AG04449 (cell line): ENCODE measurements around the gene ALDH1A3.

Experiments
- CTCF ChIA-PET: fragments of 350-600 bp; formaldehyde crosslinking; extraction: SDS; loops from one replicate; lab custom pipeline; 2021; ENCODE audit warnings: antibody characterized with exemption; lab: Yijun Ruan, JAX
- POLR2A ChIA-PET: fragments of 400-600, 350-600 bp; formaldehyde crosslinking; extraction: SDS; loops from one replicate; lab custom pipeline; 2020; ENCODE audit warnings: antibody characterized with exemption, inconsistent platforms; lab: Yijun Ruan, JAX
- DNase-seq: peaks from one replicate; pipeline ENCODE4 v3.0.0-alpha.2; 2010; ENCODE audit warnings: low read depth, low spot score
- H3K4me3 ChIP-seq: 2 replicates; pipeline ENCODE4 v1.5.1; 2011; ENCODE audit warnings: low read depth, mild to moderate bottlenecking, control low read depth, low read length
- TF ChIP-seq, protein P1 (sequence below): IDR thresholded peaks from one replicate; pipeline ENCODE4 v1.5.1; 2011; ENCODE audit warnings: mild to moderate bottlenecking, moderate library complexity, low read length, control low read depth, inconsistent platforms; ENCODE audit not compliant: insufficient read depth; ENCODE audit errors: missing control alignments

ALDH1A3 gene

DNA sequence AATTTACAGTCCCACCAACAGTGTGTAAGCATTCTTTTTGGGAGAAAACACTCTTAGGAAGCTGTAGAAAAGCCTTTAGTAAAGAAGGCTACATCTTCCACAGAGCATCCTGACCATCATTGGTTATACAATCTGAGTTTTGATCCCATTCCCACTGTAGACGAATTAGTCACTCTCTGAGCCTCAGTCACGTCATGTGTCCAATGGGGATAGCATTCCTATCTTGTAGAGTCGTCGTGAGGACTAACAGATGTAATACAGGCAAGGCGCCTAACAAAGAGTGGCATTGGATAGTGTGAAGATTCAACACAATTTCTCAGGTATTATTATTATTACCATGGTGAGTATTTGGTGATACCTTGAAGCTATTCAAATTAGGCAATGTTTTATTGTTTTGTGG lies 44.0 kb upstream of the ALDH1A3 start:
- TF ChIP-seq, protein P1, sequence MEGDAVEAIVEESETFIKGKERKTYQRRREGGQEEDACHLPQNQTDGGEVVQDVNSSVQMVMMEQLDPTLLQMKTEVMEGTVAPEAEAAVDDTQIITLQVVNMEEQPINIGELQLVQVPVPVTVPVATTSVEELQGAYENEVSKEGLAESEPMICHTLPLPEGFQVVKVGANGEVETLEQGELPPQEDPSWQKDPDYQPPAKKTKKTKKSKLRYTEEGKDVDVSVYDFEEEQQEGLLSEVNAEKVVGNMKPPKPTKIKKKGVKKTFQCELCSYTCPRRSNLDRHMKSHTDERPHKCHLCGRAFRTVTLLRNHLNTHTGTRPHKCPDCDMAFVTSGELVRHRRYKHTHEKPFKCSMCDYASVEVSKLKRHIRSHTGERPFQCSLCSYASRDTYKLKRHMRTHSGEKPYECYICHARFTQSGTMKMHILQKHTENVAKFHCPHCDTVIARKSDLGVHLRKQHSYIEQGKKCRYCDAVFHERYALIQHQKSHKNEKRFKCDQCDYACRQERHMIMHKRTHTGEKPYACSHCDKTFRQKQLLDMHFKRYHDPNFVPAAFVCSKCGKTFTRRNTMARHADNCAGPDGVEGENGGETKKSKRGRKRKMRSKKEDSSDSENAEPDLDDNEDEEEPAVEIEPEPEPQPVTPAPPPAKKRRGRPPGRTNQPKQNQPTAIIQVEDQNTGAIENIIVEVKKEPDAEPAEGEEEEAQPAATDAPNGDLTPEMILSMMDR, result no peak
- POLR2A ChIA-PET, result no interaction called here
- no peak overlapping the region for H3K4me3 ChIP-seq
- no peak for DNase-seq
- CTCF ChIA-PET, result no interaction called here

DNA sequence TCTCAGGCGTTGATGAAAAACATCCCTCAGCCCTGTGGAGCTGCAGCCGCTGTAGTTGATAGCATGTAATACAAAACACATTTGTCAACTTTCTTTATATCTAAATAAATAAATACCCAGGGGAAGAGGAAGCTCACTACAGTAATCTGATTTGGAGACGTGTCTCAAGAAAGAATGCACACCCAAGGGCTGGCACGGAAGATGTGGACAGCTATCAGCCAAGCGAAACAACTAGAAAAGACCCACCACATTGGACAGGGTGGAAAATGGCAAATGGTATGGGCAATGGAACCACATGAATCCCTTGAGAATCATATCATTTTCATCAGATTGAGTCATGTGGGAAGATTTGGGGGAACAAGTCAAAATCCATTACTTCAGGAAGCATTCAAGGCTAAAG lies 43.1 kb upstream of the ALDH1A3 start:
- H3K4me3 ChIP-seq, result no peak overlapping the region
- CTCF ChIA-PET, result no interaction called here
- TF ChIP-seq, protein P1, result no peak
- POLR2A ChIA-PET, result no interaction called here
- DNase-seq, result no peak

DNA sequence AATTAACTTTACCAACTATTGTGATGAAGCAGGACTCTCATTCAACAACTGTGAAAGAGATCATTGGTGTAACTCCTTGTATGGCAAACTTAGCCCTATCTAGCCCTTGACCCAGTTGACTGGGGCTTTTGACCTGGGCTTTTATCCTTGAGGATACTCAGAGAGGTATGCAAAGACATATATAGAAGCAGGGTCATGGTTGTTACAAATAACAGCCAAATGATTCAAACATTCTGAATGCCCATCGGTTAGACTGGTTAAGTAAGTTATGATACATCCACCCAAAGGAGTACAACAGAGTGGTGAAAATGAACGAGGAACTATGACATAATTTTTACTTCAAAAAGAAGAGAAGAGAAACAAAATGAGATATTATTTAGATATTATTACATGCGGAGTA lies 38.2 kb upstream of the ALDH1A3 start:
- ChIA-PET CTCF (interaction anchor here (1.1 to 1.2 kb wide), 2 partner anchors 11 to 176 kb away, joined by 3 read pairs; no protein-coding TSS in a partner anchor), POLR2A (no interaction called here)
- H3K4me3 ChIP-seq, result no peak overlapping the region
- TF ChIP-seq, protein P1, result no peak
- no peak for DNase-seq

DNA sequence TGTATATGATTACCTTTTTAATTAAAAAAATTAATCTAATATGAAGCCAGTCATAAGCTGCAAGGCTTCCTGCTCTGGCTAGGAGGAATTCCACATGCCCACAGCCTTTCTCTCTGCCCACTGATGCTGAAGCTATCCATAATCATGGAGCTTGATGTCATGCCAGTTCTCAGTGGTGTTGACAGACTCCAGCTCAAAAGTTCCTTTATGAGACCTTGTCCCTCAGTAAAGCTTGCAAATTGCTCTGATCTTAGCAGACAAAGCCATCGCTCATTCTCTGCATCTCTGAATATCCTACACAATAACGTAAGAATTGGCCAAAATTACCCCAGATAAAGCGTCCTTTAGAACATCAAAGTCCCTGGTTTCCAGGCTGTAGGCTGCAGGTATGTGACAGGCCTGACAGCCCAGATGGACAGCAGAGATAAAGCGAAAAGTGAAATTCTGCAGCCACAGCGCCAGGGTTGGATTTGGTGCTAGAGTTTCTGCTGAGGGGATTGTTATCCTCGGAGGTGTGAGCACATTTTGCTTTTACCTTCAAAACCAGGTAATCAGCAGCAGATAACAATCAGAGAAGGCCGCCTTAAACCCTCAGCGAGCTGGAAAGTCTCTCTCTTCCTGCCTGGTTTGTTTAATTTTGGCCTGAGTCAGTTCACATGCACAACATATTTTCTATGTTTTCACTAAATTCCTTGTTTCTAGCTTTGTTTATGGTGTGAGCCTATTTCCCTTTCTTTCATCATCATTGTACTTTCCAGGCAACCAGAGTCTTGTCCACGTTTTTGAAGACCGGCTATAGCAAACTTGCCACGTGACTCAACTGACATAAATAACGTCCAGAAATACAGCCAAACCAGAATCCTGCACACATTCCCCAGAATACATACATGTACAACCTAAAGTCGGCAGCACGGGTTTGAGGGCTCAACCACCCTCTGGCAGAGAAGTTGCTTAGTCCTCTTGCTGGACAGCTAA lies 36.6 kb upstream of the ALDH1A3 start:
- CTCF ChIA-PET, result interaction anchor here (0.7 to 1.3 kb wide), 5 partner anchors 17 to 164 kb away, joined by 3 to 4 read pairs (median 3); no protein-coding TSS in a partner anchor

DNA sequence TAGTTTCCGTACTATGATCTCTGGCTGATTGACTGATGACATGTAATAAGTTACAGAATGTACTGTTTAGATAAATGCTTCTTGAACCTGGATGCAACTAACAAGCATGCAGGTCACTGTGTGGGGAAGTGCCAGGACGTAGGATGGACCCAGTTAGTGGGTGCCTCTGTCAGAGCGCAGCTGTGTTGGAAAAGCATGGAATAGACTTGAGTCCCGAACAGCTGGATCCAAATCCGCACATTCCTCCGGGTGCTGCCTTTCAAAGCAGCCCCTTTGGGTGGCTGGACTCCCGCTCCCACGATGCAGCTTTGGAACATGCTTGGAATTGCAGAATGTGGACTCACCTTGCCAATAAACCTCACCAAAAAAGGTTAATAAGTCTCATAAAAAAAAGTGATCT lies 35.5 kb upstream of the ALDH1A3 start:
- H3K4me3 ChIP-seq, result no peak overlapping the region
- ChIA-PET POLR2A (interaction anchor here (0.6 kb wide), 1 partner anchor 63 kb away, joined by 3 read pairs; no protein-coding TSS in a partner anchor), CTCF (interaction anchor here (1.2 kb wide), 1 partner anchor 163 kb away, joined by 3 read pairs; no protein-coding TSS in a partner anchor)
- DNase-seq, result no peak
- TF ChIP-seq, protein P1, result no peak

More for the DNA sequence above, 36.6 kb upstream of the ALDH1A3 start:
- no peak overlapping the region for H3K4me3 ChIP-seq
- DNase-seq, result peak; percentile 56
- POLR2A ChIA-PET, result interaction anchor here (0.6 kb wide), 1 partner anchor 62 kb away, joined by 3 read pairs; no protein-coding TSS in a partner anchor
- TF ChIP-seq, protein P1, result no peak

DNA sequence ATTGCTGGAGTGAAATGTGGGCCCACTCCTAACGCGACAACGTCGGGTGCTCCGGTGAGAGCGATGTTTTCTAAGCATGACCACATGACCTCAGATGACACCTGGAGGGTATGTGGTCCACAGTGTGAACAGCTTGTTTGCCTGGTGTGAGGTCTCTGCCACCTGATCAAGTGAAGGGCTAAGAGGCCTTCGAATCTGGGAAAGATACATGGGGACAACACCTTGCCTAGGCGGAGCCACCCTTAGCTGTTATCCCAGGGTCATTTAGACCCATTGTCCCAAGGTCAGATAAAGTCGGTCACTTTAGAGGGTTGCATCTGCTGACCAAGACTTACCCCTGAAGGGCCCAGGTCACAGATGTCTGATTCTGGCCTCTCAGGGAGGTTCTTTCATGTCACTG lies 34.9 kb upstream of the ALDH1A3 start:
- TF ChIP-seq, protein P1, result no peak
- no peak overlapping the region for H3K4me3 ChIP-seq
- DNase-seq, result no peak
- POLR2A ChIA-PET, result no interaction called here
- CTCF ChIA-PET, result interaction anchor here (1.5 kb wide), 1 partner anchor 13 kb away, joined by 3 read pairs; no protein-coding TSS in a partner anchor
